Posterior vena cava (tissue), 2 donors: ENCODE data around the gene NOS1AP. TPM values are rescaled to one million over a fixed set of nuclear protein-coding genes. Genes with fewer than 3 reads are reported as not detected.

Source experiments
- DNase-seq: peaks from one replicate; pipeline ENCODE4 v3.0.0-alpha.2; 2020; ENCODE audit warnings: low spot score
- intact Hi-C, 2 donors: fragments of 100-400 bp; cut with DNase I; formaldehyde crosslinking; loops; one replicate each; pipeline versions ENCODE4 v1.14.1 to v1.14.2; 2022 to 2023
- total RNA-seq, 2 donors: library from RNA; stranded (reverse); fragmentation: NEBNext Ultra II Directional; extraction: Animal tissue kit (Norgen Biotek cat#: 25700); gene quantifications; one replicate each; pipeline ENCODE4 v1.2.1, GENCODE V29; 2021
- donor health status: DM: yes; HTN: yes; CAD: no.
- donor health status: DM: yes; HTN: yes; CAD: no.

Gene NOS1AP
- total RNA-seq, 2 donors from 2014 or later = 3.7 to 5.0 TPM

GRCh38 chr1:162294015-162294414 is 224.5 kb downstream of the NOS1AP start:
- intact Hi-C loops = no loop called here
- DNase-seq = no peak

GRCh38 chr1:162297208-162297607 is 227.7 kb downstream of the NOS1AP start:
- intact Hi-C loops = no loop called here
- no peak for DNase-seq

- no peak for DNase-seq
- intact Hi-C loops = no loop called here
These were observed 228.8 kb downstream of the NOS1AP start for GRCh38 chr1:162298266-162298665.

GRCh38 chr1:162299018-162299417 is 229.5 kb downstream of the NOS1AP start:
- DNase-seq = no peak
- intact Hi-C loops = no loop called here

- intact Hi-C loops = no loop called here
- no peak for DNase-seq
These were observed 230.8 kb downstream of the NOS1AP start for GRCh38 chr1:162300057-162300917.

- intact Hi-C loops = no loop called here
- no peak for DNase-seq
These were observed 232.2 kb downstream of the NOS1AP start for GRCh38 chr1:162301696-162302095.

GRCh38 chr1:162302306-162303003 is 233.0 kb downstream of the NOS1AP start:
- no peak for DNase-seq
- intact Hi-C loops = no loop called here

- intact Hi-C loops = no loop called here
- DNase-seq = no peak
These were observed 233.5 kb downstream of the NOS1AP start for GRCh38 chr1:162303004-162303344.

- intact Hi-C loops = no loop called here
- DNase-seq = no peak
These were observed 235.2 kb downstream of the NOS1AP start for GRCh38 chr1:162304736-162305135.

GRCh38 chr1:162305969-162306368 is 236.5 kb downstream of the NOS1AP start:
- intact Hi-C loops = no loop called here
- no peak for DNase-seq

GRCh38 chr1:162310337-162310736 is 240.8 kb downstream of the NOS1AP start:
- no peak for DNase-seq
- intact Hi-C loops = no loop called here

- intact Hi-C loops = no loop called here
These were observed 244.7 kb downstream of the NOS1AP start for GRCh38 chr1:162314206-162314605.

GRCh38 chr1:162315673-162316072 is 246.2 kb downstream of the NOS1AP start:
- DNase-seq = no peak
- intact Hi-C loops = no loop called here

More at GRCh38 chr1:162314206-162314605, 244.7 kb downstream of the NOS1AP start:
- no peak for DNase-seq

- DNase-seq = no peak
- intact Hi-C loops = no loop called here
These were observed 246.7 kb downstream of the NOS1AP start for GRCh38 chr1:162316187-162316586.

- intact Hi-C loops = no loop called here
- DNase-seq = no peak
These were observed 248.1 kb downstream of the NOS1AP start for GRCh38 chr1:162317621-162318020.

GRCh38 chr1:162319493-162320175 is 250.1 kb downstream of the NOS1AP start:
- intact Hi-C loops = no loop called here
- no peak for DNase-seq

GRCh38 chr1:162321809-162322422 is 252.4 kb downstream of the NOS1AP start:
- intact Hi-C loops = no loop called here
- no peak for DNase-seq

- intact Hi-C loops = no loop called here
These were observed 253.5 kb downstream of the NOS1AP start for GRCh38 chr1:162323023-162323422.

GRCh38 chr1:162324396-162324795 is 254.9 kb downstream of the NOS1AP start:
- intact Hi-C loops = no loop called here
- DNase-seq = no peak

More at GRCh38 chr1:162323023-162323422, 253.5 kb downstream of the NOS1AP start:
- no peak for DNase-seq

- DNase-seq = no peak
- intact Hi-C loops = no loop called here
These were observed 257.1 kb downstream of the NOS1AP start for GRCh38 chr1:162326559-162326958.
